Hippocampal formation (tissue), 2 donors: ENCODE measurements around the gene PLD5.
"Not testable (repeated sequence)": the region's sequence is repeated elsewhere in the genome, so short reads cannot be mapped to it uniquely, and the experiment has no call there.

Experiments
- DNase-seq, 2 donors: peaks; one replicate each; lab custom pipeline; 2025; lab: John Stamatoyannopoulos, UW

PLD5 gene

GRCh38 chr1:242489545-242489944 lies 35.0 kb downstream of the PLD5 start:
- no peak for DNase-seq

- DNase-seq, result no peak
Observed at GRCh38 chr1:242477944-242478343, 46.6 kb downstream of the PLD5 start.

DNA sequence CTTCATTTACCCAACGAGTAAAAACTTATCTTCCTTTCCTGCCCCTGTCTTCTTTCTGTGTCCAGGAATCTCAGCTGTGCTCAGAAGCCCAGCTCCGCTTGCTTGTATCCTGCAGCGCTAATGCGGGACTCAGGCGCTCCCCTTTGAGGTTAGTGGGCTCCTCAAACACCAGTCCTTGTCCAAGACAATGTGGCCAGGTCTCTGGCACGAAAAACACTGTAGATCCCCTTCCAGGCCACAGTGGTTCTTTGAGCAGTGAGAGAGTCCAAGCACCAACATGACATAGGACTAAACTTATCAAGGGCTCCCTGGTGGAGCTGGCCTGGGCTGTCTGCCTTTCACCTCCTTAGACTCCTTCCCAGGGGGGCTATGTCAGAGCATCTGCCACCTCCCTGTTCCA lies 53.7 kb downstream of the PLD5 start:
- no peak for DNase-seq

DNA sequence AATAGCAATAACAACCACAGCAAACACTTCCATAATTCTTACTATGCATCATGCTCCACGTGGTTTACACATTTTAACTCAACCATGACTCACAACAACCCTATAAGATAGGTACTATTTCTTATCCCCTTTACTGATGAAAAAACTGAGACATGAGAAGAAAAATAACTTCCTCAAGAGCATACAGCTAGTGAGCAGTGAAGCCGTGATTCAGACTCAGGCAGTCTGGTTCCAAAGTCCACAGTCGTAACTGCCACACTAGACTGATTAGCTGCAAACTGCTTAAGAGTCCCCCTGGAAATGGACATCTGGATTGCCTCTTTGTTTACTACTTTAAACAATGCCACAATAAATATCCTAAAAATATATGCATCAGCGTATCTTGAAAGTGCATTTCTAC lies 55.7 kb downstream of the PLD5 start:
- DNase-seq, result no peak

GRCh38 chr1:242467556-242468145 lies 56.8 kb downstream of the PLD5 start:
- DNase-seq, result peak; percentile 21 to 58

DNA sequence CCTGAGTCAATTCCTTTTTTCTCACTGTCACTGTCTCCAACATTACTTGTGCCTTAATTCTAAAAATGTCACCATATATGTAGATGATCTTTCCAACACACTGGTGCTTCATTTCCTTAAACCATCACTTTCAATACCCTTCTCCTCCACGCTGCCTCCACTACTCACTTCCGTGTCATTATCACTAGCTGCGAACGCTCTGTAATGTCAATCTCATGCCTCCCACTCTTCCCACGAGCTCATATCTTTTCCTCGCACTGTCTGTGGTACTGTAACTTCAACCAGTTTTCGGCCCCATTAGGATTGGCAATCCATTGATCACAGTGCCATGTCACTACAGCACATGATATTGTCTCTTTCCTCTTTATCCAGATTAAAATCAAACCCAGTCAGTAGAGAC lies 61.6 kb downstream of the PLD5 start:
- no peak for DNase-seq

DNA sequence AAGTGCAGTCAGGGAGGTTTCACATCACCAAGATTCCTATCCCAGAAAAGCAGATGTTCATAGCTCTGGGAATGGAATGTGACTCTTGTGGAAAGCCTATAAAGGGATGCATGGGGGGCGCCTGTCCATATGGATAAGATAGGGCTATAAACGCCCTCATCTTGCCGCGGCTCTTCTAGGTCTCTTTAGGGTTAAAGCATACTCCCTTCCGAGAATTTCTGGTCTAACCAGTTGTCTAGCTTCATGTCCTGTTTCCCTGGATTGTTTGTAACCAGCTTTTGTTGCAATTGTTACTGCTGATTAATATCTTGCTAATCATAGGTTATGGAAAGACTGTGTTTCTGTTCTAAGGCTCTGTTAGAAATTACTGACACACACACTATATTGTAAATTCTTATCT lies 64.8 kb downstream of the PLD5 start:
- not testable (repeated sequence) for DNase-seq

GRCh38 chr1:242456726-242457269 lies 67.7 kb downstream of the PLD5 start:
- DNase-seq, result no peak

- no peak for DNase-seq
Observed at GRCh38 chr1:242455052-242455361, 69.5 kb downstream of the PLD5 start.

DNA sequence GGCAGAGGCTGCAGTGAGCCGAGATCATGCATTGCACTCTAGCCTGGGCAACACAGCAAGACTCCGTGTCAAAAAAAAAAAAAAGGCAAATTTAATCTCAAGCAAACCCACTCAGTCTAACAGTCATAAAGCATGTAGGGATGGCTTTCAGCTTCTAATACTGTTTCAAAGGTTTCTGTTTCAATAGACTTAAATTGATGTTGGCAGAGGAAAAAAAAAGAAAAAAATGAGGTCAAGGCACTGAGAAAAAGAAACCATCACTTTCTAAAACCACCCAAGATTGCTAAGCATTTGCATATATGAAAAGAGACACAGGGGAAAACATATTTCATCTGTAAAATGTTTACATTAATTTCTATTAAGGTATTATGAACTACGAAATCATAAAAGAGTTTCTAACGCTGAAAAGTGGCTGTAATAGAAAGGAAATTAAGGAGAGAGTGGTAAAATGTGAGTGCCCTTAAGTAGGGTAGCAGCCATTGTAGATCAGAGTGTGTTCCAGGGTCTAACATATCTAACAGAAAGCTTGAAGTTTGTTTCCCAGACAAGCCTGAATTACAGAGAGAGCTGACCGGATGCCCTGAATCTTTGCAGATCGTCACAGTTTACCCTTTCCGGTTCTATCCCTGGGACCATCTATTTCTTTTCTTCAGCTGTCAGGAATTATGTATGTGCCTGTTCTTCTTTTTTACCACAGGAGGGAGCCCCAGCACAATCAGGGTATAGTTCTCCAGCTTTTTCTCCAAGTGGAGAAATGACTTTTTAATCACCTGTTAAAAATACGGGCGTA lies 70.0 kb downstream of the PLD5 start:
- DNase-seq, result peak; percentile 1 to 60

DNA sequence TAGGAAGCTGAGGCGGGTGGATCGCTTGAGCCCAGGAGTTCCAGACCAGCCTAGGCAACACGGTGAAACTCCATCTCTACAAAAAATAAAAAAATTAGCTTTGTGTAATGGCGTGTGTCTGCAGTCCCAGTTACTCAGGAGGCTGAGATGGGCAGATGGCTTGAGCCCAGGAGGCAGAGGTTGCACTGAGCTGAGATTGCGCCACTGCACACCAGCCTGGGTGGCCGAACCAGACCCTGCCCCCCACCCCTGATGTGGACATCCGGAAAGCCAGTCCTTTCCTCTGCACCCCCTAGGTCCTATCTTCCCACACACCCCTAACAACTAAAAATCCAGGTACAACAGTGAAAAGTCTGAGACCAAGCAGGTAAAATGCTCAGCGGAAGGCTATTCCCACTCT lies 71.9 kb downstream of the PLD5 start:
- DNase-seq, result no peak

DNA sequence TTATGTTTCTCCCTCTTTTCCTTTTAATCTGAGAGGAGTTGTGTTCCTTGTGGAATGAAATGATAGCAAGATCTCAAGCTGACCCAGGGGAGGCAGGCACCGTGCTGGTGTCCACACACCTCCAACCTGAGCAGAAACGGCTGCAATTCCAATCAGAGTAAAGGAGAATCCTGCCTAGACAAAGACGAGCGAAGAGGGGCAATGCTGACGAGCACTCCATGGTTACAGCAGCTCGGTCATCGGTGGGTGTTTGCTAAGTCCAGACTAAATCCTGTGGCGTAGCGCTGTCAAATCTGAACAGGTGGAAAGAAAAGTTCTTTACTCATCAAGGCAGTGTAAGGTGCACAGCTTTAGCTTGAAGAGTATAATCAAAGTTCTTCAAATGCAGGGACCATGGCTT lies 74.8 kb downstream of the PLD5 start:
- DNase-seq, result no peak

GRCh38 chr1:242448910-242449645 lies 75.4 kb downstream of the PLD5 start:
- peak in 1 of 2 donors; percentile 5 for DNase-seq

DNA sequence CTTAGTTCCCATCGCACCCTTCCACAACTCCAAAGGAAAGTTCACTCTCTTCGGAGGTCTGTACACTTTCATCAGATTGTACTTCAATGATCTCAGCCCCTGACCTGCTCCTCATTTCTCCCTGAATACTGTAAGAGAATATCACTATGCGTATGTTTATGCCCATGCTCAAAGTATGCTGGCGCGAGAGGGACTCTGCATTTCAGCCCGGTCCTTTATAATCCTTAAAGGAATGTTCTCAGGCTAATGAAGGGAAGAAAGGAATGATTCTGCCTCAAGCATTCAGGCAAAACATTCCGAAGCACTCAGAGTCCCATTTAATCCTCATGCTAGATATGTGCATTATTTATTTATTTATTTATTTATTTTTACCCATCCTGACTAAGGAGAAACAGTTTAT lies 76.8 kb downstream of the PLD5 start:
- no peak for DNase-seq

- no peak for DNase-seq
Observed at GRCh38 chr1:242440757-242441156, 83.7 kb downstream of the PLD5 start.

GRCh38 chr1:242435200-242435599 lies 89.3 kb downstream of the PLD5 start:
- no peak for DNase-seq

DNA sequence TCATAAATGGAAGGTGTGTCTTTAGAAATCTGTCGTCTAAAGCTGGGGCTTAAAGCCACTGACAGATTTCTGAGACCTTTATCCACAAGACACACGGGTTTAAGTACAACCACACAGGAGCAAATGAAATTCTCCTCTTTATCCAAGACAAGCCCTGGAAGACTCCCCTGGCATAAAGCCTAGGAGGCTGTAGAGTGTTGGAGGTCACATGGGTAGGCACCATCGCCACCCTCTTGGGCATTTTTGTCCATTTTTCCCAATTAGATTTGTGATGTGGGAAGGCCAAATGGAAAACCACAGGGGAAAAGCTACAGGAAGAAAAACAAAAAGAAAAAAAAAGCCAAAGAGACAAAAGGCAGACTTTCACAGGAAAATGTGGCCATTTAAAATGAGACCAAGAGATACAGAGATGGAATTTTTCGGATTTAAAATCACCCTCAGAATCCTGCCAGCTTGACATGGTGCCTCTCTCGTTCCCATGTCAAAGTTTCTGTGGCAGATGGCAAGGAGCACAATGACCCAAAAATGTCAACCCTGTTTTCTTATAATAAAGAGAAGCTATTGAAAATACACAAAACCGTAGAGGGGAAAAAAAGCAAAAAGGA lies 91.9 kb downstream of the PLD5 start:
- DNase-seq, result no peak

- DNase-seq, result no peak
Observed at GRCh38 chr1:242431786-242432185, 92.7 kb downstream of the PLD5 start.

- no peak for DNase-seq
Observed at GRCh38 chr1:242430956-242431355, 93.5 kb downstream of the PLD5 start.

DNA sequence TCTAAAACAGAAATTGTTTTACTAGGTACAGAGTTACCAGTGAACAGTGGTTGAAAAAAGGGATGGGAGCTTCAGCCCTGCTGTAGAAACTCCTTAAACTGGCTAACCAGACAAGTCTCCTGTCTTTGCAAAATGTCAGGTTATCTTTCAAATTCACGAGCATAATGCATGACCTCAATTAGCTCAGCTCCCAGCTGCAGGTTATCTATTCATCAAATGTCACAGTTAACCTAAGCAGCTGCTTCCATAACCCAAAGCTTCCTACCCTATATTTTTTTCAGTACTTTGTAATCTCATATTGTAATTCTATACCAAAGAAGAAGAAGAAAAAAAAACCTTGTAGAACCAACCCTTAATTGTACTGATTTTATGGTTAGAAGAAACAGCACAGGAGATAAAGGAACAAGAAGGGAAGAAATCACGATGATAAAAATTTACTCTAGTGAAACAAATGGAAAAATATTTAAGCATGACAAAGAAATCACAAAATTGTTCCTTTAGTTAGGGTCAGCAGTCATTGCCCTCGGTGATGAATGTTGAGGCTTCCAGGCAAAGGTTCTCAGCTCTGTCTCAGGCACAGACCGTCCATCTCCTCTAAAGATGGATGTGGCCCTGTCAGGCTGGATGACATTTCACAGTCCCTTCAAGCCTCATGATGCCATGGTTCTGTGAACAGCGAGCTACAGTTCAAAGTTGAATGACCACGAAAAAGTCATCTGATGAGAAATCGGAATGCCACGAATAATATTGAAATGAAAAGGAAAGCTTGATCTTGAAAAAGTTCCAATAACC lies 95.9 kb downstream of the PLD5 start:
- DNase-seq, result no peak

GRCh38 chr1:242427519-242427918 lies 97.0 kb downstream of the PLD5 start:
- DNase-seq, result no peak
